Esophagus muscularis mucosa (tissue), 4 donors: ENCODE results near the gene FAM162B.

Source experiments
- CTCF ChIP-seq, 3 experiments: fragments of 200-600 bp in 2 of 3; fragments of 450-650 bp in 1 of 3; sonication (generic) in 2 of 3; IDR thresholded peaks; one replicate each; pipeline ENCODE4 v1.5.1; 2017 to 2019; ENCODE audit warnings: antibody characterized with exemption in 3 of 3, mild to moderate bottlenecking in 2 of 3, moderate library complexity in 1 of 3
- EP300 ChIP-seq: sonication (generic); formaldehyde crosslinking; IDR thresholded peaks from one replicate; pipeline ENCODE4 v1.6.1; 2017; ENCODE audit warnings: antibody characterized with exemption
- POLR2A ChIP-seq: fragments of 450-650 bp; IDR thresholded peaks from one replicate; pipeline ENCODE4 v1.6.1; 2017; ENCODE audit warnings: antibody characterized with exemption, moderate library complexity, mild to moderate bottlenecking, low read depth
- POLR2AphosphoS5 ChIP-seq, 2 donors: sonication (generic); formaldehyde crosslinking; IDR thresholded peaks; one replicate each; pipeline ENCODE4 v1.6.1; 2017; ENCODE audit warnings: antibody characterized with exemption in 2 of 2

- TF ChIP-seq EP300 = no peak
- TF ChIP-seq CTCF (IDR thresholded peaks at IDR 0.05) = no peak
- TF ChIP-seq POLR2AphosphoS5 (IDR thresholded peaks at IDR 0.05) = no peak
- TF ChIP-seq POLR2A = no peak
Observed at GRCh38 chr6:116801971-116802370, 36.5 kb upstream of the FAM162B start.
